ENCODE results near the gene TMPRSS9. TPM values are rescaled to one million over a fixed set of nuclear protein-coding genes. Genes with fewer than 3 reads are reported as not detected.
"Not testable (repeated sequence)": the region's sequence is repeated elsewhere in the genome, so short reads cannot be mapped to it uniquely, and the experiment has no call there.

TMPRSS9 gene
- total RNA-seq, 1 experiment from 2014 or later = not detected

- POLR2A ChIA-PET (ENCODE audit: low non-redundant PET) = no interaction called here
- TF ChIP-seq EZH2 (IDR thresholded peaks at IDR 0.05; ENCODE audit: borderline replicate concordance, low read depth, low read length, poor library complexity, severe bottlenecking) = no peak
- no peak for TF ChIP-seq CTCF (conservative IDR thresholded peaks at IDR 0.05; ENCODE audit: low read depth, low read length)
- no TSS peak for BruUV-seq (replicated peaks)
Observed at GRCh38 chr19:2415281-2415972, 55.4 kb downstream of the TMPRSS9 start.

DNA sequence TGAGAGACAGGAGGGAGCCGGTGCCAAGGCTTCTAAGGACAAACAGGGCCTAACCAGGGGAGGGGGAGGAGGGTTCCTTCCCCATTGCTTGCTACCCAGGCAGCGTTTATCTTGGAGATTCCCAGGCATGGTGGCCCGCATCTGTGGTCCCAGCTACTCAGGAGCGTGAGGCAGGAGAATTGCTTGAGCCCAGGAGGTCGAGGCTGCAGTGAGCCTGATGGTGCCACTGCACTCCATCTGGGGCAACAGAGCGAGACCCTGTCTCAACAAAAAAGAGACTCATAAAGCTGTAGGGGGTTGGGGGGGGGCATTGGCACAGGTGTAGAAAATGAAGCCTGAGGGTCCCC, 55.9 kb downstream of the TMPRSS9 start:
- CTCF ChIA-PET = no interaction called here
- POLR2A ChIA-PET (ENCODE audit: low non-redundant PET) = no interaction called here

More at GRCh38 chr19:2415281-2415972, 55.4 kb downstream of the TMPRSS9 start:
- intact Hi-C loops (cut with micrococcal nuclease; ENCODE audit: unreplicated experiment) = no loop called here
- H3K27ac ChIP-seq (ENCODE audit: low read depth, low read length, poor library complexity, severe bottlenecking) = no peak overlapping the region
- CTCF ChIA-PET = no interaction called here
- H3K4me1 ChIP-seq (ENCODE audit: insufficient read depth, low read length, poor library complexity, severe bottlenecking) = no peaks in the 10 kb centered on the region
- H3K9me3 ChIP-seq (ENCODE audit: low read depth, low read length, poor library complexity, severe bottlenecking) = no peaks in the 10 kb centered on the region
- peaks cover 7% of the 10 kb centered on the region for H3K36me3 ChIP-seq (ENCODE audit: insufficient read depth, low read length, poor library complexity, severe bottlenecking)
- H3K27me3 ChIP-seq (replicated peaks; ENCODE audit: insufficient read depth, low read depth, low read length, poor library complexity) = no peaks in the 10 kb centered on the region
- DNase-seq (ENCODE audit: low spot score) = no peak
- H3K4me3 ChIP-seq (ENCODE audit: low read depth, low read length, poor library complexity, severe bottlenecking) = no peak overlapping the region

GRCh38 chr19:2416321-2417097, 56.4 kb downstream of the TMPRSS9 start:
- DNase-seq (ENCODE audit: low spot score) = no peak
- Histone ChIP-seq H3K9me3 (ENCODE audit: low read depth, low read length, poor library complexity, severe bottlenecking) (no peaks in the 10 kb centered on the region), H3K4me1 (ENCODE audit: insufficient read depth, low read length, poor library complexity, severe bottlenecking) (no peaks in the 10 kb centered on the region), H3K36me3 (ENCODE audit: insufficient read depth, low read length, poor library complexity, severe bottlenecking) (peaks cover 7% of the 10 kb centered on the region), H3K27ac (ENCODE audit: low read depth, low read length, poor library complexity, severe bottlenecking) (no peak overlapping the region), H3K27me3 (replicated peaks; ENCODE audit: insufficient read depth, low read depth, low read length, poor library complexity) (no peaks in the 10 kb centered on the region), H3K4me3 (ENCODE audit: low read depth, low read length, poor library complexity, severe bottlenecking) (no peak overlapping the region)
- no TSS peak for BruUV-seq (replicated peaks)
- intact Hi-C loops (cut with micrococcal nuclease; ENCODE audit: unreplicated experiment) = no loop called here
- TF ChIP-seq CTCF (conservative IDR thresholded peaks at IDR 0.05; ENCODE audit: low read depth, low read length) = no peak
- TF ChIP-seq EZH2 (IDR thresholded peaks at IDR 0.05; ENCODE audit: borderline replicate concordance, low read depth, low read length, poor library complexity, severe bottlenecking) = no peak
- ChIA-PET CTCF (no interaction called here), POLR2A (ENCODE audit: low non-redundant PET) (no interaction called here)

More for the DNA sequence above, 55.9 kb downstream of the TMPRSS9 start:
- no peak for DNase-seq (ENCODE audit: low spot score)
- no peak for TF ChIP-seq CTCF (conservative IDR thresholded peaks at IDR 0.05; ENCODE audit: low read depth, low read length)
- TF ChIP-seq EZH2 (IDR thresholded peaks at IDR 0.05; ENCODE audit: borderline replicate concordance, low read depth, low read length, poor library complexity, severe bottlenecking) = no peak
- intact Hi-C loops (cut with micrococcal nuclease; ENCODE audit: unreplicated experiment) = no loop called here
- Histone ChIP-seq H3K27me3 (replicated peaks; ENCODE audit: insufficient read depth, low read depth, low read length, poor library complexity) (no peaks in the 10 kb centered on the region), H3K4me3 (ENCODE audit: low read depth, low read length, poor library complexity, severe bottlenecking) (no peak overlapping the region), H3K9me3 (ENCODE audit: low read depth, low read length, poor library complexity, severe bottlenecking) (no peaks in the 10 kb centered on the region), H3K27ac (ENCODE audit: low read depth, low read length, poor library complexity, severe bottlenecking) (no peak overlapping the region), H3K36me3 (ENCODE audit: insufficient read depth, low read length, poor library complexity, severe bottlenecking) (peaks cover 7% of the 10 kb centered on the region), H3K4me1 (ENCODE audit: insufficient read depth, low read length, poor library complexity, severe bottlenecking) (no peaks in the 10 kb centered on the region)
- BruUV-seq (replicated peaks) = no TSS peak

DNA sequence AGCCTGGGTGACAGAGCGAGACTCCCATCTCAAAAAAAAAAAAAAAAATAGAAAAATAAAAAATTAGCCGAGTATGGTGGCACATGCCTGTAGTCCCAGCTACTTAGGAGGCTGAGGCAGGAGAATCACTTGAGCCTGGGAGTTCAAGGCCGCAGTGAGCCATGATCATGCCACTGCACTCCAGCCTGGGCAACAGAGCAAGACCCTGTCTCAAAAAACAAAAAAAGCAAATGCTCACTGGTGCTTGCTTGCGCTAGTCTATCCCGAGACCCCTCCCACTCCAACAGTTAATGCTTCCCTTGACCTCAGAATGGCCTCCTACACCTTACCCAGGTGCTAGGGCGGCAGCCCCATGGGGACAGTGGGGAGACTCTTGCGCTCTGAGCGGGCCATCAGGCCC, 57.4 kb downstream of the TMPRSS9 start:
- BruUV-seq (replicated peaks); intact Hi-C loops (cut with micrococcal nuclease; ENCODE audit: unreplicated experiment); H3K9me3 ChIP-seq (ENCODE audit: low read depth, low read length, poor library complexity, severe bottlenecking); DNase-seq (ENCODE audit: low spot score); H3K27me3 ChIP-seq (replicated peaks; ENCODE audit: insufficient read depth, low read depth, low read length, poor library complexity); H3K4me1 ChIP-seq (ENCODE audit: insufficient read depth, low read length, poor library complexity, severe bottlenecking); H3K36me3 ChIP-seq (ENCODE audit: insufficient read depth, low read length, poor library complexity, severe bottlenecking); POLR2A ChIA-PET (ENCODE audit: low non-redundant PET); H3K4me3 ChIP-seq (ENCODE audit: low read depth, low read length, poor library complexity, severe bottlenecking); CTCF ChIA-PET; H3K27ac ChIP-seq (ENCODE audit: low read depth, low read length, poor library complexity, severe bottlenecking): not testable (repeated sequence)
